NCI-H748 (cell line): ENCODE measurements around the gene RETREG1.

Experiments
- DNase-seq: peaks from one replicate; lab custom pipeline; 2025; ENCODE audit not compliant: unreplicated experiment; lab: John Stamatoyannopoulos, UW

The RETREG1 gene

GRCh38 chr5:16531063-16531648 is 85.6 kb downstream of the RETREG1 start:
- peak; percentile 39 for DNase-seq

- DNase-seq = peak; percentile 91
Observed at GRCh38 chr5:16529306-16529705, 87.5 kb downstream of the RETREG1 start.

- peak; percentile 41 for DNase-seq
Observed at GRCh38 chr5:16528382-16529110, 88.3 kb downstream of the RETREG1 start.

GRCh38 chr5:16525651-16526050 is 91.1 kb downstream of the RETREG1 start:
- DNase-seq = no peak

GRCh38 chr5:16524286-16524685 is 92.5 kb downstream of the RETREG1 start:
- no peak for DNase-seq

- DNase-seq = no peak
Observed at GRCh38 chr5:16521521-16522483, 95.0 kb downstream of the RETREG1 start.

- no peak for DNase-seq
Observed at GRCh38 chr5:16520841-16521240, 96.0 kb downstream of the RETREG1 start.

GRCh38 chr5:16519435-16519834 is 97.4 kb downstream of the RETREG1 start:
- no peak for DNase-seq

GRCh38 chr5:16518606-16519005 is 98.2 kb downstream of the RETREG1 start:
- no peak for DNase-seq

GRCh38 chr5:16515532-16515931 is 101.3 kb downstream of the RETREG1 start:
- DNase-seq = no peak

- no peak for DNase-seq
Observed at GRCh38 chr5:16510098-16510497, 106.7 kb downstream of the RETREG1 start.

GRCh38 chr5:16508730-16509531 is 107.9 kb downstream of the RETREG1 start:
- DNase-seq = no peak

GRCh38 chr5:16507716-16508115 is 109.1 kb downstream of the RETREG1 start:
- no peak for DNase-seq

- DNase-seq = no peak
Observed at GRCh38 chr5:16505904-16506303, 110.9 kb downstream of the RETREG1 start.

GRCh38 chr5:16505140-16505891 is 111.5 kb downstream of the RETREG1 start:
- no peak for DNase-seq

GRCh38 chr5:16504571-16504970 is 112.2 kb downstream of the RETREG1 start:
- DNase-seq = no peak

GRCh38 chr5:16502866-16503265 is 113.9 kb downstream of the RETREG1 start:
- peak; percentile 33 for DNase-seq

GRCh38 chr5:16500024-16500423 is 116.8 kb downstream of the RETREG1 start:
- DNase-seq = no peak

- no peak for DNase-seq
Observed at GRCh38 chr5:16497546-16497945, 119.3 kb downstream of the RETREG1 start.

- DNase-seq = no peak
Observed at GRCh38 chr5:16493261-16493660, 123.5 kb downstream of the RETREG1 start.
